HG02870 (cell line): ENCODE data around the gene MAPRE3.
A peak's percentile ranks its signal among the peaks of the same experiment; 100 is the strongest.

Experiments used
- ATAC-seq: cut with Tn5 transposase; IDR thresholded peaks from one replicate; pipeline ENCODE4 v1.9.1; 2021; ENCODE audit warnings: mild to moderate bottlenecking, moderate library complexity; ENCODE audit not compliant: unreplicated experiment

The MAPRE3 gene

DNA sequence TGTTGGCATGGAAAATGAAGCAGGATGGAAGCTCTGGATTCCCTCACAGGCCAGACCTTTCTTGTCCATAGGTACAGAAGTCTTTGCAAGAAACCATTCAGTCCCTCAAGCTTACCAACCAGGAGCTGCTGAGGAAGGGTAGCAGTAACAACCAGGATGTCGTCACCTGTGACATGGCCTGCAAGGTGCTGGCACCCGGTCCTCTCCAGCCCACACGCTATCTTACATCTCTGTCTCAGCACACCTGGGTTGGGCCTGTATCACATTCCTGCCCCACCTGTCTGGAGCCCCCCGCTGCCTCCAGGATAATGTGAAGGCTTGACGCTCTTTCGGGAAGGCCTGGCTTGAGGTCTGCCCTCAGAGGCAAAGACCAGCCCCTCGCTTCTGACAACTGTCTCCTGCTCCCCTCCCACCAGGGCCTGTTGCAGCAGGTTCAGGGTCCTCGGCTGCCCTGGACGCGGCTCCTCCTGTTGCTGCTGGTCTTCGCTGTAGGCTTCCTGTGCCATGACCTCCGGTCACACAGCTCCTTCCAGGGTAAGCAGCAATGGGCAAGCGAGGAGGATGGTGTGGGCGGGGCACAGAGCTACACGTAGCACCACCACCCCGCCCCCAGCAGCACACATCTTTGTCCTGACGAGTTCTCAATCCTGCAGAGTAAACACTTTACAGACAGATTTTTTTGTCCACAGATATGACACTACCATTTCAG lies 68.3 kb downstream of the MAPRE3 start:
- no peak for ATAC-seq

DNA sequence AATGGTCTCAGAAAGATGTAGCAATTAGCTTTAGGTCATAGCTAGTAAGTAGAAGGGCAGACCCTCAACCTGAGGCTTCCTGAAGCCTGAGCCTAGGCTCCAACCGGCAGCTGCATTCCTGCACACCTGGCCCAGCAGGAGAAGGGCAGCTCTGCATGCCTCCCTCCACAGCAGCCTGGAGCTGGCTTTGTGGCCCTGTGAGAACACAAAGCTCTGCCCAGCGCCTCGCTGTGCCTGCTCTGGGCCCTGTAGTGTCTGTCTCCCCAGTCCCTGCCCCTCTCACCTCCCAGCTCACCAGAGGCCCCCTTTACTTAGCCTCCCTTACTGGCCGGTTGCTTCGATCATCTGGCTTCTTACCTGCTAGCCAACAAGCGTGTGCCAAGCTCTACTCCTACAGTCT lies 69.0 kb downstream of the MAPRE3 start:
- ATAC-seq = no peak

DNA sequence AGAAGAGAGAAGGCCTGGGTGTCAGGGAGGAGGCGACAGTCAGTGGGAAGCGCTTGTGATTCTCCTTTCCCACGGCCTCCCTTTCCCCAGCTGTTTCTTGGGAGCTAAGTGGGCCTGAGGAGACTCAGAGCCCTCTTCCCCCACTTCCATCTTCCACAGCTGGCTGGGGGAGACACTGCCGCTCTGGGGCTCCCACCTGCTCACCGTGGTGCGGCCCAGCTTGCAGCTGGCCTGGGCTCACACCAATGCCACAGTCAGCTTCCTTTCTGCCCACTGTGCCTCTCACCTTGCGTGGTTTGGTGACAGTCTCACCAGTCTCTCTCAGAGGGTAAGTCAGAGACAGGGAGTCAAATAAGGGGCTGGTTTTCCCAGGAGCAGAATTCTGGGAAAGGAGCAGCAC lies 69.4 kb downstream of the MAPRE3 start:
- ATAC-seq = no peak

DNA sequence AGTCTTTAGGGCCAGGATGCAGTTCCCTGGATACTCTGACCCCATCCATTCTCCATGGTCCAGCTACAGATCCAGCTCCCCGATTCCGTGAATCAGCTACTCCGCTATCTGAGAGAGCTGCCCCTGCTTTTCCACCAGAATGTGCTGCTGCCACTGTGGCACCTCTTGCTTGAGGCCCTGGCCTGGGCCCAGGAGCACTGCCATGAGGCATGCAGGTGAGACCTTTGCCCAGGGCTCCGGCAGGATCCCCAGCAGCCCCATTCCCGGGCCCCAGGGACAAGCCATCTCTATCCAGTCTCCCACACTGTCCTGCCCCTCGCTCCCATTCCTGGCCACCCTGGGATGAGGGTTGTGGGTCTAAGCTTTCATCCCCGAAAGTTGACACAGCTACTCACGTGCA lies 69.8 kb downstream of the MAPRE3 start:
- ATAC-seq = no peak

GRCh38 chr2:27041752-27042151 lies 71.3 kb downstream of the MAPRE3 start:
- peak; percentile 27 for ATAC-seq

DNA sequence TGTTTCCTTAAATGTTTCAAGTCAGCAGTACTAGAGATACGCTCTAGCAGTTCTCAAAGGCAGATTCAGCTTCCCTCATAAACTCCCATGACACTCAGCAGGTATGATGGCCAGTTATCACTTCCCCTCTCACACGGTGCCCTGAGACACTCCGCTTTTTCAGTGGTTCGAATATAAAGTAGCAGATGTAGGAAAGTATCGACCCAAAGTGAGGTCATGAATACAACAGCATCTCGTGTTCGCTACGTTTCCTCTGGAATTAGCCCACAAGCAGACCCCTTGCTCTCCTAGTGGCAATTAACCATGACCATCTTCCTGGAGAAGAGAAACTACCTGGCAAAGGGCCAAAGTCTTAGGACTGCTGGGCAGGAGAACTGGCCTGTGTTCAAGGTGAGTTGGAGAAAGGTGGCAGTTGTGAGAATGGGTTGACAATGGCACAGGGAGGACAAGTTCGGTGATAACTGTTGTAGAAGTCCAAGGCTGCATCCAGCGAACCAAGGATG lies 71.8 kb downstream of the MAPRE3 start:
- ATAC-seq = peak; percentile 56

DNA sequence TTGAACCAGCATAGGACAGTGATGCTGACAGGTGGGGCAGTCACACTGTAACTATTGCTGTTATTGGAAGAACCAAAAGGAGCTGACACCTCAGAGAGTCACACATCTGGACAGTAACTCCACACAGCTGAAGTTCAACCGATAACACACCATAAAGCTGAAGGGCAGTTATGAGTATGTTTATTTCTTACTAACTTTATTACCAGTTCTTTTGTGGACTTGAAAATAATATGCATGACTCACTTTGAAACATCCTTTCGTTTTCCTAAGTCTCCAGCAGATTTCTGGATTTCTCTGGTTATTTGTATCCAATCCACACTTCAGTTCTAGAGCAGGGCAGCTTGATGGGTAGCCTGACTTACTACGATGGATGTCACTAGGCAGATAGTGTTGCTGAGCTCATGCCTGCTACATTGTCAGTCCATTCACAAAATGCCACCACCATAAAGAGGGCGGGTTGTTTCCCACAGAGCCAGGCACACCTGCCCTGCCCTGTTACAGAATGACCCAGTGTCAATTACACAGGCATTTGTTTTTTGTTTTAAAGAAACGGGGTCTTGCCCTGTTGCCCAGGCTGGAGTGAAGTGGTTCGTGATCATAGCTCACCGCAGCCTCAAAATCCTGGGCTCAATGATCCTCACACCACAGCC lies 72.7 kb downstream of the MAPRE3 start:
- ATAC-seq = no peak

DNA sequence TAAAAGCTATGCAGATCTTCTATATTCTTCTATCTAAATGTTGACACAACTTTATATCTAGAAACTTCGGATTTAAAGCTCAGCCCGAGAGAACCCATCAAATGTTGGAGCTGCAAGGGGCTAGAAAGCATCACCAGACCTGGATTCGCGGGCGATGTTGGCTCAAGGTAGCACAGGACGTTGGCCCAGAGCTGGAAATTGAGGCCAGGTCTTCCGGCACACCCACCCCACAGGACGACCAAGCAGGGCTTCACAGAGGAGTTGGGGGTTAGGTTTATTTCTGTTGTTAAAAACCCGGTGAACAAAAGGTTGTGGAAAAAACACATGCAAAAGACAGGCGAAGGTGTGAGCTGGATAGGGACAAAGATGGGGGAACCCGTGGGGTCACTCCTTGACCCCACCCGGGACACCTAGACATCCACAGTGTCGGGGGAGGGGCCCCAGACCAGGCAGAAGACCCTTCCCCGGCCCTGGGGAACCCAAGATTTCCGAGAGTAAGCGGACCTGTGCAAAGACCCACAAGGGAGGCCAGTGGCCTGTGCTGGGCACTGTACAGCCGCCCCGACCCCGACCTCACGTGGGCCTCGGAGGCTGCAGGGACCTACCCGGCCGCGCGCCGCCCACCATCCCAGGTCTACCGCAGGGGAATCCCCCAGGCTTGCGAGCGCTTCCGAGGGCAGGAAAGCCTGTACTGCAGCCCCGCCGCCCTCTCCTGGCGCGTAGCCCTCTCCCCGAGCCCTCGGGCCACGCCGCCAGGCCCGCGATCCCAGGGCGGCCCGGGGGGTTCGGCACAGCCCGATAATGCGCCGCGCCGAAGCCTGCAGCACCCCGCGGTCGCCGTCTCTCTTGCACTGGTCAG lies 79.2 kb downstream of the MAPRE3 start:
- ATAC-seq = peak; percentile 19

GRCh38 chr2:27050281-27050995 lies 80.0 kb downstream of the MAPRE3 start:
- ATAC-seq = peak; percentile 55

- peak; percentile 58 for ATAC-seq
Measured at GRCh38 chr2:27050996-27051901, 80.8 kb downstream of the MAPRE3 start, which contains the start of gene AGBL5. Gene AGBL5, plus strand, starts transcription at chr2:27051668. Its CDS starts 1,291 bp downstream, at chr2:27052959.

GRCh38 chr2:27051902-27052645 lies 81.6 kb downstream of the MAPRE3 start:
- ATAC-seq = no peak

- ATAC-seq = no peak
Measured at GRCh38 chr2:27053321-27053720, 82.9 kb downstream of the MAPRE3 start.

DNA sequence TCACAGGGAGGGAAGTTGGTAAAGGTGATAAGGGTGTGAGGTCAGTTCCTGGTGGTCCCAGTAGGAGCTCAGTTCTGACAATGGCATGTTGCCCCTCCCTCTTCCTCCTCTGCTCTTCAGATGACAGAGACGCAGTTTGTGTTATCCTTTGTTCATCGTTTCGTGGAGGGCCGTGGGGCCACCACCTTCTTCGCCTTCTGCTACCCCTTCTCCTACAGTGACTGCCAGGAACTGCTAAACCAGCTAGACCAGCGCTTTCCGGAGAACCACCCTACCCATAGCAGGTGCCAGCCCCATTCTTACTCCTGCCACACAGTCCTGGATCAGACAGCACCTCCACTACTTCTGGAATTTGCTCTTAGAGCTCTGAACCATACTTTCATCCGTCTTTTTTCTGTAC lies 83.3 kb downstream of the MAPRE3 start:
- no peak for ATAC-seq

DNA sequence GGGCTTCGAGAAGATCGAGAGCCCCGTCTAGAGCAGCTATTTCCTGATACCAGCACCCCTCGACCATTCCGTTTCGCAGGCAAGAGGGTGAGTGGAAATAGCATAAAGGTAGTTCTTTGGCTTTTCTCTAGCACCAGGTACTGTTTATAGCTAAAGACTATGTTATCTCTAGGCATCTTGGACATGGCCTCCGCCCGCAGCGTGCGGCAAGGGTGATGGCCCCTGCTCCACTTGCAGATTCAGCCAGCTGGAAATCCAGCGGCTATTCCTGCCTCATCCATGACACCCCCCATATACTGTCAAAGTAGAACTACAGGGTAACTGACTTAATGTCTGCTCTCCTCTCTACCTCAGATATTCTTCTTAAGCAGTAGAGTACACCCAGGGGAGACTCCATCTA lies 84.3 kb downstream of the MAPRE3 start:
- ATAC-seq = no peak

DNA sequence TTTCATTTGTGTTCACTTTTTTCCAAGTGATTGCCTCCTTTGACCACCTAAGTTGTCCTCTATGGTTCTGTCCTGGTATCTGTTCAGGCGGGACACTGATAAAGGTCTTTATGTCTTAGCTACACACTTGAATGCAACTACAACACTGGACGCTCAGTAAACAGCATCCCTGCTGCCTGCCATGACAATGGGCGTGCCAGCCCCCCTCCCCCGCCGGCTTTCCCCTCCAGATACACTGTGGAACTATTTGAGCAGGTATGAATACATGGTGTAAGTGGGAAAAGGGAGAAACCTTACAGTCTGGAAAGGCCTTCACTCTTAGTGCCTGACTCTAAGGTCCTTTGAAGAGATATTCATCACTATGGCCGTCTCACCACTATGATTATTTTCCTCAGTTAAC lies 86.7 kb downstream of the MAPRE3 start:
- ATAC-seq = no peak

DNA sequence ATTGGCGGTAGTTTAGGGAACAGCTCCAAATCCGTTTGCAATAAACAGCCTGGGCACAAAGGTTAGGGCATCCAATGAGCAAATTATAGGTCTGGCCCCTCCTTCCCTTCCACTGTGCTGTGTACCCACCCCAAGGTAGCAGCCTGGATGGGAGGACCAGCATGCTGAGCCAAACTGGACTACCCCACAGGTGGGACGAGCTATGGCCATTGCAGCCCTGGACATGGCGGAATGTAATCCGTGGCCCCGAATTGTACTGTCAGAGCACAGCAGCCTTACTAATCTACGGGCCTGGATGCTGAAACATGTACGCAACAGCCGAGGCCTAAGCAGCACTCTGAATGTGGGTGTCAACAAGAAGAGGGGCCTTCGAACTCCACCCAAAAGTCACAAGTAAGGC lies 87.8 kb downstream of the MAPRE3 start:
- ATAC-seq = no peak

GRCh38 chr2:27059141-27059820 lies 88.8 kb downstream of the MAPRE3 start:
- ATAC-seq = no peak

DNA sequence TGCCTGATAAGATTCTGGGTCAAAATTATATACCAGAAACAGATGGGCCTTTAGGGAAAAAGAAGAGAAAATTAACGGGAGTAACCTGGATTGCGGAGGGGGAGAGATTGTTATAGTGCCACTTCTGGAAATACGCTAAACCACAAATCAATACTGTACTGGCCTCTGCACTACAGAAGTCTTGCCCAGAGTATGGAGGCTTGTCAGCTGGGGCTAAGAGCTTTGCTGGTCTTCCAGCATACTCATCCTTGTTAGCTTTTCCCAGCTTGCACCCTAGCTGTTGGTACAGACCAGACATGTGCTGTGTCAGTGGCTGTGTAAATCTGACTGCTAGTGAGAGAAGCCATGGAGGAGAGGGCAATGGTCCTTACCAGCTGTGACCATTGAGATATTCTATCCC lies 89.9 kb downstream of the MAPRE3 start:
- ATAC-seq = no peak

DNA sequence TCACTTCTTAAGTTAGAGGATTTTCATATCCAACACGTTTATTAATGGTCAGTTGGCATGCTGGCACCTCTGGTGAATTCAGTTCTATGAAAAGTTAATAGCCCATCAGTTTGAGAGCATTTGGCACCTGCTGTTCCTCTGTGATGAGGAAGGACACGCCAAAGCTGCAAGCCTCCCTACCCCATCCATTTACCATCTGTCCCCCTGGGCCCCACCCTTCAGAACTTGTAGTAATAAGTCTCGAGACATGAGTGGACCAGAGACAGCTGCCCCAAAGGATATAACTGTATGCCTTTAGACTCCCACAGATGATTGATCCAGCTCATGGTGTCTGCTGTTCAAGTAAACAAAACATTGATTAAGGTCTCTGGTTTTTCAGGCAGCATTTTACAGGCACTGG lies 94.7 kb downstream of the MAPRE3 start:
- ATAC-seq = no peak
